ENCODE measurements around the gene RASA3.

DNA sequence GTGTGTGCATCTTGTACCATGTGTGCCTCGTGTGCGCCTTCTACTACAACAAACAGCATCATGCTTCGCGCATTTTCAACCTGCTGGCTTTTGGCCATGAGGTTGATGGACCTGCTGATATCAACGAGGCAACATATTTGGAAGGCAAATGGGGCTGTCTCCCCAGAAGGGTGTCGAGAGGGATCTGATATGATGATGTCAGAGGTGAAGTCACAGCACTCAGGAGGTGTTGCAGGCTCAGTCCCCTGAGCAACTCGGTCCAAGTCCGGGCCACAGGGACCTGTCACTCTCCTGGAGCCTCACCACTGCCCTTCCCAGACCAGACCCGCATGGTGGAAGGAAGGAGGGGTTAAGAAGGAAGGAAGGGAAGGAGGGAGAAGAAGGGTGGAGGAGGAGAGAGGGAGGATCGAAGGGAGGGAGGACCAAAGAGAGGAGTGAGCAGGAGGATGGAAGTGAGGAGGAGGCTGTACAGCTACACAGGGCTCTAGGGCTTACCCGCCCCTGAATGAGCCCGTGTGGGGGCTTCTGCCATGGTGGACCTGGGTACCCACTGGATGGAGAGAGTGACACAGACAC lies 151.8 kb downstream of the RASA3 start:
- TF ChIP-seq POLR2A (IDR thresholded peaks at IDR 0.05) (no peak), CTCF (IDR thresholded peaks at IDR 0.05) (no peak), EP300 (IDR thresholded peaks at IDR 0.05) (no peak), POLR2AphosphoS5 (IDR thresholded peaks at IDR 0.05) (no peak)

Measured in sigmoid colon (tissue), 4 donors.